Right lobe of liver (tissue), 5 donors: ENCODE measurements around the gene BTD. TPM values are rescaled to one million over a fixed set of nuclear protein-coding genes. Genes with fewer than 3 reads are reported as not detected.

Experiments
- microRNA-seq, 2 donors: library from miRNA; unstranded; fragments of <30 nt; microRNA quantifications; one replicate each; pipeline ENCODE4, GENCODE V29; 2019 to 2020
- small RNA-seq, 2 experiments: library from RNA; depleted of rRNA; stranded (forward); fragments of <200 nt; gene quantifications; one replicate each; pipeline ENCODE3, GENCODE V24; 2016
- total RNA-seq, 6 experiments: library from RNA; depleted of rRNA in 2 of 6; stranded (reverse); fragments of >200 nt in 2 of 6; fragmentation: NEBNext Ultra II Directional in 3 of 6; extraction: Animal tissue kit (Norgen Biotek cat#: 25700) in 3 of 6; gene quantifications; one replicate each; pipeline versions ENCODE4 v1.1.0 to v1.2.4, GENCODE V29; 2016 to 2023
- donor health status: DM: no; HTN: no; CAD: no.
- donor health status: DM: no; HTN: no; CAD: no.
- donor health status: DM: no; HTN: yes; CAD: no.
- donor health status: DM: no; HTN: yes; CAD: no.

The BTD gene
- total RNA-seq, 6 experiments from 2014 or later = 47.5 to 70.3 (median 54.5) TPM

Small RNA genes within 50 kb of the gene (microRNA-seq; reads per million reads assigned to microRNA genes)
- gene MIR3134 = 0 reads per million in 2 donors

Small RNA genes within 50 kb of the gene (small RNA-seq; reads per million reads assigned to genes)
- gene MIR3134 = 0 reads per million in 2 experiments

Other genes with a start within 250 kb of the BTD start
- gene METTL6, start 174.2 kb upstream of the BTD start, total RNA-seq = 1 to 10 TPM; 5.3 to 7.5 (median 6.2) TPM
- 10 to 100 TPM; 11.6 to 27.7 (median 17.1) TPM for gene EAF1, start 174.1 kb upstream of the BTD start, total RNA-seq
- 1 to 10 TPM in 2 of 6 experiments, under 1 TPM in 4; 0.25 to 1.2 (median 0.83) TPM for gene COLQ, start 80.0 kb upstream of the BTD start, total RNA-seq
- gene HACL1, start 176 bp upstream of the BTD start, total RNA-seq = 10 to 100 TPM; 28.9 to 37.4 (median 32.9) TPM
- 10 to 100 TPM; 16.4 to 32.2 (median 25.7) TPM for gene ANKRD28, start 196.2 kb downstream of the BTD start, total RNA-seq